ENCODE measurements around the gene R3HDM2. TPM values are rescaled to one million over a fixed set of nuclear protein-coding genes. Genes with fewer than 3 reads are reported as not detected.

R3HDM2 gene
- total RNA-seq, 1 experiment from 2014 or later: 45.4 TPM

- Histone ChIP-seq H3K27me3 (ENCODE audit: insufficient read depth, low read length) (peaks cover 4% of the 10 kb centered on the region; the same call in 1 of the 2 replicates), H3K4me3 (replicated peaks in 1 of 2; ENCODE audit: low read depth in 1 of 2, low read length in 2 of 2) (peak overlapping the region; percentile 48 to 60), H3K79me2 (ENCODE audit: insufficient read depth, low read length) (no peaks in the 10 kb centered on the region), H3K36me3 (ENCODE audit: control insufficient read depth in 1 of 2, insufficient read depth in 2 of 2, low read length in 2 of 2) (no peaks in the 10 kb centered on the region), H3K4me1 (ENCODE audit: control insufficient read depth in 1 of 2, insufficient read depth in 2 of 2, low read length in 2 of 2) (peaks cover 42 to 65% of the 10 kb centered on the region in 2 experiments), H3K4me2 (ENCODE audit: low read length) (peak overlapping the region; percentile 95), H3K9me2 (ENCODE audit: insufficient read depth) (no peaks in the 10 kb centered on the region), H4K20me1 (ENCODE audit: insufficient read depth) (no peaks in the 10 kb centered on the region), H3K9me3 (ENCODE audit: control insufficient read depth in 1 of 2, insufficient read depth in 1 of 2, low read depth in 1 of 2, low read length in 2 of 2) (no peaks in the 10 kb centered on the region), H3K27ac (ENCODE audit: low read depth, low read length) (no peak overlapping the region), H2AFZ (ENCODE audit: low read depth, low read length, poor library complexity, severe bottlenecking) (peak overlapping the region; percentile 46), H3K9ac (ENCODE audit: low read length) (peak overlapping the region; percentile 44)
- ChIA-PET CTCF (interaction anchor here (0.6 to 4.6 kb wide), 31 partner anchors 9 to 737 kb away, joined by 3 to 103 read pairs (median 6); partner anchors contain the start of genes INHBE, LRP1, NXPH4 and SHMT2), POLR2A (interaction anchor here (0.6 to 1.7 kb wide), 6 partner anchors 14 to 600 kb away, joined by 3 to 8 read pairs (median 4); partner anchors contain the start of genes SHMT2 and STAT6), RAD21 (ENCODE audit: low non-redundant PET in 1 of 2, low total read pairs in 2 of 2, uncharacterized antibody in 2 of 2, unreplicated experiment in 2 of 2) (interaction anchor here (0.6 to 2.1 kb wide), 5 partner anchors 17 to 164 kb away, joined by 3 to 13 read pairs (median 4); partner anchors contain the start of gene NXPH4 (in 1 of the 2))
- no TSS peak for BruUV-seq (replicated peaks)
- TF ChIP-seq REST (IDR thresholded peaks at IDR 0.05; ENCODE audit: low read depth) (no peak), EZH2phosphoT487 (IDR thresholded peaks at IDR 0.05; ENCODE audit: borderline replicate concordance) (no peak), CTCF (IDR thresholded peaks at IDR 0.05 in 2 of 3, conservative IDR thresholded peaks at IDR 0.05 in 1 of 3; ENCODE audit: borderline replicate concordance in 1 of 3, insufficient read depth in 1 of 3, low read depth in 2 of 3, low read length in 2 of 3) (peak in 2 of 3 experiments; percentile 68 to 83; a peak in 4 of 6 replicates), ZNF274 (IDR thresholded peaks at IDR 0.05; ENCODE audit: low read depth, low read length) (no peak), ZFX (IDR thresholded peaks at IDR 0.05) (peak; percentile 19; the same call in 1 of the 2 replicates)
- intact Hi-C loops (cut with micrococcal nuclease): loop anchor here (1.0 to 10.0 kb wide), 2 partner anchors 30 to 118 kb away; partner anchors contain the start of gene LRP1
- DNase-seq (ENCODE audit: low read depth, low spot score): peak; percentile 56
- peak; percentile 45 for ATAC-seq
Observed at GRCh38 chr12:57242691-57243454, 188.0 kb downstream of the R3HDM2 start.

All from HCT116 (cell line).